CD4-positive, alpha-beta T cell treated with Interleukin-10 for 1 hour (primary cell): ENCODE results near the gene KCNQ4.

Experiments used
- DNase-seq: peaks from one replicate; pipeline ENCODE4 v3.0.0-alpha.2; 2020

Gene KCNQ4

GRCh38 chr1:40756523-40756922 is 27.1 kb upstream of the KCNQ4 start:
- DNase-seq = no peak

- DNase-seq = no peak
These were observed 26.5 kb upstream of the KCNQ4 start for GRCh38 chr1:40757084-40757483.

- no peak for DNase-seq
These were observed 25.6 kb upstream of the KCNQ4 start for GRCh38 chr1:40758004-40758403.

- DNase-seq = no peak
These were observed 24.8 kb upstream of the KCNQ4 start for GRCh38 chr1:40758578-40759343.

GRCh38 chr1:40760984-40761383 is 22.6 kb upstream of the KCNQ4 start:
- no peak for DNase-seq

GRCh38 chr1:40762144-40762923 is 21.3 kb upstream of the KCNQ4 start:
- DNase-seq = no peak

- DNase-seq = peak; percentile 5
These were observed 19.6 kb upstream of the KCNQ4 start for GRCh38 chr1:40763742-40764532.

- DNase-seq = no peak
These were observed 18.6 kb upstream of the KCNQ4 start for GRCh38 chr1:40764981-40765380.

- DNase-seq = no peak
These were observed 17.6 kb upstream of the KCNQ4 start for GRCh38 chr1:40766017-40766416.

GRCh38 chr1:40766560-40766959 is 17.0 kb upstream of the KCNQ4 start:
- DNase-seq = no peak

- DNase-seq = no peak
These were observed 15.2 kb upstream of the KCNQ4 start for GRCh38 chr1:40768146-40768990.

GRCh38 chr1:40769815-40770214 is 13.8 kb upstream of the KCNQ4 start:
- no peak for DNase-seq

GRCh38 chr1:40770296-40771070 is 13.1 kb upstream of the KCNQ4 start:
- no peak for DNase-seq

GRCh38 chr1:40772146-40772955 is 11.2 kb upstream of the KCNQ4 start:
- DNase-seq = no peak

GRCh38 chr1:40773748-40774265 is 9.8 kb upstream of the KCNQ4 start:
- DNase-seq = no peak

GRCh38 chr1:40774266-40774998 is 9.2 kb upstream of the KCNQ4 start:
- peak; percentile 65 for DNase-seq

- DNase-seq = no peak
These were observed 7.1 kb upstream of the KCNQ4 start for GRCh38 chr1:40776236-40777072.

- no peak for DNase-seq
These were observed 6.2 kb upstream of the KCNQ4 start for GRCh38 chr1:40777224-40777970.
